Tibial nerve (tissue), 4 donors: ENCODE results near the gene TAS1R2. TPM values are rescaled to one million over a fixed set of nuclear protein-coding genes. Genes with fewer than 3 reads are reported as not detected.

Experiments
- DNase-seq, 2 donors: peaks; one replicate each; pipeline ENCODE4 v3.0.0-alpha.2; 2019; ENCODE audit warnings: low spot score in 2 of 2
- H3K27ac ChIP-seq, 4 donors: fragments of 200-600 bp; sonication (generic) in 3 of 4; one replicate each; pipeline ENCODE4 v1.5.1; 2017 to 2019; ENCODE audit warnings: mild to moderate bottlenecking in 1 of 4
- H3K27me3 ChIP-seq, 2 donors: fragments of 200-600 bp; sonication (generic) in 1 of 2; one replicate each; pipeline versions ENCODE4 v1.5.1 to v1.6.0; 2017 to 2019
- H3K36me3 ChIP-seq, 3 donors: fragments of 200-600 bp; sonication (generic); one replicate each; pipeline ENCODE4 v1.5.1; 2018 to 2019
- H3K4me1 ChIP-seq, 4 donors: fragments of 200-600 bp; sonication (generic) in 3 of 4; one replicate each; pipeline ENCODE4 v1.5.1; 2017 to 2019
- H3K4me3 ChIP-seq, 4 donors: fragments of 200-600 bp; sonication (generic) in 3 of 4; one replicate each; pipeline ENCODE4 v1.5.1; 2017 to 2019; ENCODE audit warnings: mild to moderate bottlenecking in 1 of 4, moderate library complexity in 1 of 4
- H3K9me3 ChIP-seq, 4 donors: fragments of 200-600 bp; sonication (generic) in 3 of 4; one replicate each; pipeline ENCODE4 v1.5.1; 2017 to 2019
- EP300 ChIP-seq, 2 donors: sonication (generic); formaldehyde crosslinking; IDR thresholded peaks; one replicate each; pipeline ENCODE4 v1.6.1; 2017; ENCODE audit warnings: antibody characterized with exemption in 2 of 2, mild to moderate bottlenecking in 1 of 2
- POLR2A ChIP-seq, 2 donors: fragments of 450-650 bp; IDR thresholded peaks; one replicate each; pipeline ENCODE4 v1.6.1; 2017; ENCODE audit warnings: antibody characterized with exemption in 2 of 2, mild to moderate bottlenecking in 2 of 2, moderate library complexity in 2 of 2
- WGBS, 2 donors: methylation state at CpG; one replicate each; pipeline ENCODE4 v1.1.5; 2018; 5-methylcytosine and 5-hydroxymethylcytosine counted together
- total RNA-seq, 4 donors: library from RNA; depleted of rRNA; stranded (reverse); fragments of >200 nt; gene quantifications; one replicate each; pipeline ENCODE4 v1.1.0, GENCODE V29; 2016
- TF ChIP-seq, protein P1 (sequence below), 5 experiments: fragments of 200-600 bp in 3 of 5; fragments of 450-650 bp in 2 of 5; sonication (generic) in 3 of 5; IDR thresholded peaks; one replicate each; pipeline ENCODE4 v1.5.1; 2016 to 2019; ENCODE audit warnings: antibody characterized with exemption in 5 of 5, mild to moderate bottlenecking in 3 of 5, moderate library complexity in 2 of 5

TAS1R2 gene
- total RNA-seq, 4 donors from 2014 or later: not detected

DNA sequence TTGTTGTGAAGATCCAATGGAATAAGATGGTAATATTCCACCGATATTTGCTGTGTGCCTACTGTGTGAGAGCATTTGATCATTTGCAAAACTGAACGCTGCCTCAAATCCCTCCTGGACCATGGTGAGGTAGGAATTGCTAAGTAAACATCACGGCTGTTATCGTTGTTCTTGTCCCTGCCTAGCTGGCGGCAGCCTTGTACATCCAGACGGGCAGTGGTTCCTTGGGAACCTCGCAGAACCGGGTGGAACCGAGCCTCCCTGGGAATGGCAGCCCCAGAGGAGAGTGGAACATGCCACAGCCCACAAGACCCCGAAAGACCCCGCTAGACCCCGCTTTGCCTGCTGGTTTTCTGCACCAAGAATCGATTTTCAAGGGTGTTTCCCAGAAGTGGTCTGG is 60.9 kb downstream of the TAS1R2 start:
- no peak overlapping the region for H3K27ac ChIP-seq
- no peak overlapping the region for H3K4me3 ChIP-seq
- TF ChIP-seq POLR2A (IDR thresholded peaks at IDR 0.05): no peak
- no peak for TF ChIP-seq EP300 (IDR thresholded peaks at IDR 0.05)
- TF ChIP-seq, protein P1, sequence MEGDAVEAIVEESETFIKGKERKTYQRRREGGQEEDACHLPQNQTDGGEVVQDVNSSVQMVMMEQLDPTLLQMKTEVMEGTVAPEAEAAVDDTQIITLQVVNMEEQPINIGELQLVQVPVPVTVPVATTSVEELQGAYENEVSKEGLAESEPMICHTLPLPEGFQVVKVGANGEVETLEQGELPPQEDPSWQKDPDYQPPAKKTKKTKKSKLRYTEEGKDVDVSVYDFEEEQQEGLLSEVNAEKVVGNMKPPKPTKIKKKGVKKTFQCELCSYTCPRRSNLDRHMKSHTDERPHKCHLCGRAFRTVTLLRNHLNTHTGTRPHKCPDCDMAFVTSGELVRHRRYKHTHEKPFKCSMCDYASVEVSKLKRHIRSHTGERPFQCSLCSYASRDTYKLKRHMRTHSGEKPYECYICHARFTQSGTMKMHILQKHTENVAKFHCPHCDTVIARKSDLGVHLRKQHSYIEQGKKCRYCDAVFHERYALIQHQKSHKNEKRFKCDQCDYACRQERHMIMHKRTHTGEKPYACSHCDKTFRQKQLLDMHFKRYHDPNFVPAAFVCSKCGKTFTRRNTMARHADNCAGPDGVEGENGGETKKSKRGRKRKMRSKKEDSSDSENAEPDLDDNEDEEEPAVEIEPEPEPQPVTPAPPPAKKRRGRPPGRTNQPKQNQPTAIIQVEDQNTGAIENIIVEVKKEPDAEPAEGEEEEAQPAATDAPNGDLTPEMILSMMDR (IDR thresholded peaks at IDR 0.05): no peak
- H3K4me1 ChIP-seq: no peaks in the 10 kb centered on the region
- H3K27me3 ChIP-seq: peaks cover 0 to 2% of the 10 kb centered on the region in 2 donors
- H3K9me3 ChIP-seq: no peaks in the 10 kb centered on the region
- H3K36me3 ChIP-seq: no peaks in the 10 kb centered on the region
- WGBS, 2 donors: 77 to 84% methylated on average over 13 of the region's 13 CpGs
- DNase-seq: no peak

GRCh38 chr1:18796950-18797349 is 62.5 kb downstream of the TAS1R2 start:
- no peaks in the 10 kb centered on the region for H3K27me3 ChIP-seq
- WGBS, 2 donors: 66 to 71% methylated on average over 3 of the region's 3 CpGs
- TF ChIP-seq, protein P1 (IDR thresholded peaks at IDR 0.05): no peak
- no peak for TF ChIP-seq EP300 (IDR thresholded peaks at IDR 0.05)
- TF ChIP-seq POLR2A (IDR thresholded peaks at IDR 0.05): no peak

DNA sequence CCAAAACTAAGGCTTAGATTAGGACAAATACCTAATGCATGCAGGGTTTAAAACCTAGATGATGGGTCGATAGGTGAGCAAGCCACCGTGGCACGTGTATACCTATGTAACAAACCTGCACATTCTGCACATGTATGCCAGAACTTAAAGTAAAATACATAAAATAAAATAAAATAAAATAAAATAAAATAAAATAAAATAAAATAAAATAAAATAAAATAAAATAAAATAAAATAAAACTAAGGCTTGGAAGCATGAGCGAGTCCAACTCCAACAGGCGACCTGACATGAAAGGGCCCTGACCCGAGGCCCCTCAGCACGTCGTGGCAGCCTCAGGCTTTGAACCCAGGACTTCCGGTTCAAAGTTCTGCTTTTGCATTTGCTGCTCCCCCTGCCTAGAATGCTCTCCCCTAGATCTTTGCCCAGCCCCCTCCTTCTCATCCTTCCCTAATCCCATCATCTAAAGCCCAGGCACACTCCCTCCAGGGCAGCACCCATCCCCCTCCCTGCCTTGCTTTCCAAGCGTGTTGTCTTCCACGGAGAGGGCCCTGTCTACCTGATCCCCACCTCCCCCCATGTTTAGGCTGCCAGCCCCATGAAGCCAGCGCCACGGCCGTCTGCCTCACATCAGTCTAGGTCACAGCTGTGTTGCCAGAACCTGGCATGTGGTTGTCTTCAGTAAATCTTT is 64.3 kb downstream of the TAS1R2 start:
- 71 to 77% methylated on average over 14 of the region's 14 CpGs for WGBS, 2 donors
- no peaks in the 10 kb centered on the region for H3K27me3 ChIP-seq
- no peak for TF ChIP-seq POLR2A (IDR thresholded peaks at IDR 0.05)
- no peak for TF ChIP-seq EP300 (IDR thresholded peaks at IDR 0.05)
- TF ChIP-seq, protein P1 (IDR thresholded peaks at IDR 0.05): no peak

More at GRCh38 chr1:18796950-18797349, 62.5 kb downstream of the TAS1R2 start:
- peaks cover 0 to 16% (median 0%) of the 10 kb centered on the region in 4 donors for H3K9me3 ChIP-seq
- no peaks in the 10 kb centered on the region for H3K4me1 ChIP-seq
- no peak for DNase-seq
- no peak overlapping the region for H3K27ac ChIP-seq
- H3K4me3 ChIP-seq: no peak overlapping the region
- peaks cover 0 to 4% (median 0%) of the 10 kb centered on the region in 3 donors for H3K36me3 ChIP-seq

GRCh38 chr1:18794561-18794960 is 64.9 kb downstream of the TAS1R2 start:
- no peak for DNase-seq
- no peaks in the 10 kb centered on the region for H3K27me3 ChIP-seq
- H3K27ac ChIP-seq: no peak overlapping the region
- H3K4me1 ChIP-seq: no peaks in the 10 kb centered on the region
- 37 to 41% methylated on average over 5 of the region's 5 CpGs for WGBS, 2 donors
- peaks cover 0 to 4% (median 0%) of the 10 kb centered on the region in 3 donors for H3K36me3 ChIP-seq
- no peak overlapping the region for H3K4me3 ChIP-seq
- TF ChIP-seq EP300 (IDR thresholded peaks at IDR 0.05) (no peak), POLR2A (IDR thresholded peaks at IDR 0.05) (no peak)
- TF ChIP-seq, protein P1 (IDR thresholded peaks at IDR 0.05): no peak
- peaks cover 0 to 17% (median 0%) of the 10 kb centered on the region in 4 donors for H3K9me3 ChIP-seq

More for the DNA sequence above, 64.3 kb downstream of the TAS1R2 start:
- DNase-seq: no peak
- H3K9me3 ChIP-seq: peaks cover 0 to 17% (median 0%) of the 10 kb centered on the region in 4 donors
- no peaks in the 10 kb centered on the region for H3K4me1 ChIP-seq
- no peak overlapping the region for H3K4me3 ChIP-seq
- H3K36me3 ChIP-seq: peaks cover 0 to 4% (median 0%) of the 10 kb centered on the region in 3 donors
- no peak overlapping the region for H3K27ac ChIP-seq

- H3K27me3 ChIP-seq: no peaks in the 10 kb centered on the region
- no peak overlapping the region for H3K27ac ChIP-seq
- H3K4me3 ChIP-seq: no peak overlapping the region
- peaks cover 0 to 17% (median 0%) of the 10 kb centered on the region in 4 donors for H3K9me3 ChIP-seq
- DNase-seq: no peak
- 29 to 44% methylated on average over 10 of the region's 10 CpGs for WGBS, 2 donors
- no peak for TF ChIP-seq POLR2A (IDR thresholded peaks at IDR 0.05)
- no peak for TF ChIP-seq EP300 (IDR thresholded peaks at IDR 0.05)
- TF ChIP-seq, protein P1 (IDR thresholded peaks at IDR 0.05): no peak
- H3K4me1 ChIP-seq: no peaks in the 10 kb centered on the region
- H3K36me3 ChIP-seq: peaks cover 0 to 4% (median 0%) of the 10 kb centered on the region in 3 donors
These were observed 65.4 kb downstream of the TAS1R2 start for GRCh38 chr1:18794051-18794450.
